Immature natural killer cell (primary cell): Measurements from ENCODE around the gene ARHGAP8. TPM values are rescaled to one million over a fixed set of nuclear protein-coding genes. Genes with fewer than 3 reads are reported as not detected.

ENCODE experiments used
- DNase-seq, 3 donors: peaks; one replicate each; pipeline ENCODE4 v3.0.0; 2022; ENCODE audit warnings: mixed read lengths in 1 of 3
- H3K27ac Mint-ChIP-seq, 6 donors: one replicate each; pipeline ENCODE4 v1.8.0; 2020; ENCODE audit warnings: mixed read lengths in 6 of 6, mild to moderate bottlenecking in 5 of 6, inconsistent platforms in 4 of 6, moderate library complexity in 3 of 6
- H3K27me3 Mint-ChIP-seq, 3 donors: one replicate each; pipeline ENCODE4 v1.8.0; 2020 to 2021; ENCODE audit warnings: low read depth in 3 of 3, mild to moderate bottlenecking in 3 of 3, mixed read lengths in 3 of 3, moderate library complexity in 3 of 3, inconsistent platforms in 1 of 3
- H3K36me3 Mint-ChIP-seq, 3 donors: one replicate each; pipeline ENCODE4 v1.8.0; 2020; ENCODE audit warnings: mixed read lengths in 3 of 3, inconsistent platforms in 2 of 3, mild to moderate bottlenecking in 2 of 3
- H3K4me1 Mint-ChIP-seq, 2 donors: one replicate each; pipeline ENCODE4 v1.8.0; 2020; ENCODE audit warnings: inconsistent platforms in 2 of 2, mild to moderate bottlenecking in 2 of 2, mixed read lengths in 2 of 2, moderate library complexity in 1 of 2
- H3K4me3 Mint-ChIP-seq, 5 donors: one replicate each; pipeline ENCODE4 v1.8.0; 2020; ENCODE audit warnings: mild to moderate bottlenecking in 5 of 5, mixed read lengths in 5 of 5, inconsistent platforms in 3 of 5, moderate library complexity in 3 of 5
- H3K9me3 Mint-ChIP-seq, 6 donors: one replicate each; pipeline ENCODE4 v1.8.0; 2020; ENCODE audit warnings: mild to moderate bottlenecking in 6 of 6, mixed read lengths in 6 of 6, inconsistent platforms in 4 of 6, moderate library complexity in 3 of 6
- polyA plus RNA-seq, 3 donors: library from polyadenylated mRNA; unstranded; fragments of 300-500 nt; fragmentation: Illumina TruSeq; gene quantifications; one replicate each; pipeline ENCODE4 v1.2.3, GENCODE V29; 2021

ARHGAP8 gene
- polyA plus RNA-seq, 3 donors from 2014 or later = 0.60 to 2.0 TPM; not detected in 1

- Mint-ChIP-seq H3K36me3 (peaks cover 0 to 4% (median 1%) of the 10 kb centered on the region in 3 donors), H3K27me3 (peaks cover 0 to 3% (median 2%) of the 10 kb centered on the region in 3 donors), H3K4me1 (no peaks in the 10 kb centered on the region), H3K4me3 (no peak overlapping the region), H3K9me3 (peaks cover 0 to 11% (median under 1%) of the 10 kb centered on the region in 6 donors), H3K27ac (no peak overlapping the region)
- DNase-seq = no peak
Measured at GRCh38 chr22:44776605-44777363, 24.4 kb downstream of the ARHGAP8 start.

- no peak for DNase-seq
- Mint-ChIP-seq H3K27me3 (peaks cover 0 to 3% (median 2%) of the 10 kb centered on the region in 3 donors), H3K36me3 (peaks cover 0 to 4% (median 0%) of the 10 kb centered on the region in 3 donors), H3K4me1 (no peaks in the 10 kb centered on the region), H3K9me3 (peaks cover 0 to 11% (median under 1%) of the 10 kb centered on the region in 6 donors), H3K4me3 (no peak overlapping the region), H3K27ac (no peak overlapping the region)
Measured at GRCh38 chr22:44777364-44777755, 25.0 kb downstream of the ARHGAP8 start.

GRCh38 chr22:44780876-44781449 lies 28.6 kb downstream of the ARHGAP8 start:
- Mint-ChIP-seq H3K27ac (no peak overlapping the region), H3K36me3 (peaks cover 0 to 4% (median 0%) of the 10 kb centered on the region in 3 donors)

GRCh38 chr22:44782363-44782963 lies 30.1 kb downstream of the ARHGAP8 start:
- no peak overlapping the region for H3K4me3 Mint-ChIP-seq
- no peak for DNase-seq
- no peaks in the 10 kb centered on the region for H3K4me1 Mint-ChIP-seq

More at GRCh38 chr22:44780876-44781449, 28.6 kb downstream of the ARHGAP8 start:
- no peaks in the 10 kb centered on the region for H3K4me1 Mint-ChIP-seq
- peaks cover 2 to 5% (median 2%) of the 10 kb centered on the region in 3 donors for H3K27me3 Mint-ChIP-seq
- DNase-seq = no peak
- no peaks in the 10 kb centered on the region for H3K9me3 Mint-ChIP-seq
- no peak overlapping the region for H3K4me3 Mint-ChIP-seq

GRCh38 chr22:44783091-44783490 lies 30.7 kb downstream of the ARHGAP8 start:
- Mint-ChIP-seq H3K4me3 (no peak overlapping the region), H3K4me1 (no peaks in the 10 kb centered on the region), H3K36me3 (peaks cover 0 to 4% (median 0%) of the 10 kb centered on the region in 3 donors), H3K27ac (no peak overlapping the region), H3K9me3 (no peaks in the 10 kb centered on the region), H3K27me3 (peaks cover 2 to 7% (median 2%) of the 10 kb centered on the region in 3 donors)
- DNase-seq = no peak

More at GRCh38 chr22:44782363-44782963, 30.1 kb downstream of the ARHGAP8 start:
- H3K36me3 Mint-ChIP-seq = peaks cover 0 to 4% (median 0%) of the 10 kb centered on the region in 3 donors
- H3K27ac Mint-ChIP-seq = no peak overlapping the region
- no peaks in the 10 kb centered on the region for H3K9me3 Mint-ChIP-seq
- H3K27me3 Mint-ChIP-seq = peaks cover 2 to 7% (median 2%) of the 10 kb centered on the region in 3 donors

- Mint-ChIP-seq H3K4me3 (no peak overlapping the region), H3K36me3 (peaks cover 0 to 3% (median 0%) of the 10 kb centered on the region in 3 donors)
Measured at GRCh38 chr22:44783581-44783980, 31.2 kb downstream of the ARHGAP8 start.

GRCh38 chr22:44786136-44786535 lies 33.8 kb downstream of the ARHGAP8 start:
- Mint-ChIP-seq H3K27me3 (peaks cover 2 to 9% (median 2%) of the 10 kb centered on the region in 3 donors), H3K4me1 (no peaks in the 10 kb centered on the region), H3K4me3 (no peak overlapping the region), H3K27ac (no peak overlapping the region), H3K36me3 (peaks cover 0 to 5% (median 3%) of the 10 kb centered on the region in 3 donors), H3K9me3 (no peaks in the 10 kb centered on the region)
- no peak for DNase-seq

More at GRCh38 chr22:44783581-44783980, 31.2 kb downstream of the ARHGAP8 start:
- Mint-ChIP-seq H3K4me1 (no peaks in the 10 kb centered on the region), H3K27me3 (peaks cover 2 to 7% (median 3%) of the 10 kb centered on the region in 3 donors), H3K27ac (no peak overlapping the region), H3K9me3 (no peaks in the 10 kb centered on the region)
- DNase-seq = no peak

GRCh38 chr22:44786610-44787009 lies 34.2 kb downstream of the ARHGAP8 start:
- no peaks in the 10 kb centered on the region for H3K9me3 Mint-ChIP-seq
- H3K4me1 Mint-ChIP-seq = no peaks in the 10 kb centered on the region
- no peak overlapping the region for H3K4me3 Mint-ChIP-seq
- H3K36me3 Mint-ChIP-seq = peaks cover 0 to 5% (median 3%) of the 10 kb centered on the region in 3 donors
- H3K27ac Mint-ChIP-seq = no peak overlapping the region
- peaks cover 2 to 9% (median 2%) of the 10 kb centered on the region in 3 donors for H3K27me3 Mint-ChIP-seq
- DNase-seq = no peak

- no peaks in the 10 kb centered on the region for H3K9me3 Mint-ChIP-seq
- no peak overlapping the region for H3K27ac Mint-ChIP-seq
- peaks cover 2 to 11% (median 2%) of the 10 kb centered on the region in 3 donors for H3K27me3 Mint-ChIP-seq
- peaks cover 0 to 5% (median 3%) of the 10 kb centered on the region in 3 donors for H3K36me3 Mint-ChIP-seq
- H3K4me3 Mint-ChIP-seq = no peak overlapping the region
- H3K4me1 Mint-ChIP-seq = no peaks in the 10 kb centered on the region
- no peak for DNase-seq
Measured at GRCh38 chr22:44787832-44788231, 35.5 kb downstream of the ARHGAP8 start.

- H3K27me3 Mint-ChIP-seq = peaks cover under 1 to 7% (median 5%) of the 10 kb centered on the region in 3 donors
- peaks cover 0 to 8% (median 3%) of the 10 kb centered on the region in 3 donors for H3K36me3 Mint-ChIP-seq
- H3K4me3 Mint-ChIP-seq = no peak overlapping the region
- DNase-seq = no peak
- H3K4me1 Mint-ChIP-seq = no peaks in the 10 kb centered on the region
- H3K27ac Mint-ChIP-seq = no peak overlapping the region
- no peaks in the 10 kb centered on the region for H3K9me3 Mint-ChIP-seq
Measured at GRCh38 chr22:44793106-44793505, 40.7 kb downstream of the ARHGAP8 start.

GRCh38 chr22:44793506-44794172 lies 41.3 kb downstream of the ARHGAP8 start:
- no peak overlapping the region for H3K27ac Mint-ChIP-seq
- H3K27me3 Mint-ChIP-seq = peaks cover 2 to 7% (median 5%) of the 10 kb centered on the region in 3 donors
- H3K9me3 Mint-ChIP-seq = no peaks in the 10 kb centered on the region
- no peak for DNase-seq
- H3K4me3 Mint-ChIP-seq = no peak overlapping the region
- no peaks in the 10 kb centered on the region for H3K4me1 Mint-ChIP-seq
- H3K36me3 Mint-ChIP-seq = peaks cover 0 to 8% (median 3%) of the 10 kb centered on the region in 3 donors

- Mint-ChIP-seq H3K36me3 (peaks cover 0 to 3% (median 0%) of the 10 kb centered on the region in 3 donors), H3K4me1 (no peaks in the 10 kb centered on the region), H3K27ac (no peak overlapping the region), H3K4me3 (no peak overlapping the region), H3K9me3 (no peaks in the 10 kb centered on the region), H3K27me3 (peaks cover 2 to 8% (median 5%) of the 10 kb centered on the region in 3 donors)
- no peak for DNase-seq
Measured at GRCh38 chr22:44795701-44796630, 43.6 kb downstream of the ARHGAP8 start.
